ENCODE results near the gene CALHM6.

DNA sequence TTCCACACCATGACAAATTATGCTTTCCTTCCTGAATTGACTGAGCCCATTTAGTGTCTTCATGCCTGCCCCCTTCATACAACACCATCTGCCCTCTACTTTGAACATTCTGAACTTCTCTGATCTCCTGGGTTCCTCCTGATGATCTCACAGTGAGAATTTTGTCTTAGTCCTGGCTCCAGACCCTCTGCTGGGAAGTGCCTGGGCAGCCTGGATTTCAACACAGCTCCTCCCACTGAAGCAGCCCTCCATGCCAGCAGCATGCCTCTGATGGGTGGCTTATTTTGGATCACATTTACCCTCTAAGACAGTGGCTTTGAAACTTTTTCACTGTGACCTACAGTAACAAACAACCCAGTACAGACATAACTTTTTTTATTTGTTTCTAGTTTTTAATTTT, 48.9 kb upstream of the CALHM6 start:
- TF ChIP-seq POLR2A (IDR thresholded peaks at IDR 0.05; ENCODE audit: low read depth, low read length) (no peak), POLR2AphosphoS5 (IDR thresholded peaks at IDR 0.05; ENCODE audit: low read depth, low read length) (no peak), TAF1 (IDR thresholded peaks at IDR 0.05; ENCODE audit: low read depth, low read length) (no peak), SPI1 (IDR thresholded peaks at IDR 0.05; ENCODE audit: low read depth, low read length) (no peak)

Measured in GM12891 (cell line).